ENCODE results near the gene LRRC58. TPM values are rescaled to one million over a fixed set of nuclear protein-coding genes. Genes with fewer than 3 reads are reported as not detected.

Gene LRRC58
- total and polyA plus RNA-seq, 2 donors (not counting 3 experiments of a cell fraction or from before 2014, with no cell fraction given): 3.7 to 11.9 TPM

DNA sequence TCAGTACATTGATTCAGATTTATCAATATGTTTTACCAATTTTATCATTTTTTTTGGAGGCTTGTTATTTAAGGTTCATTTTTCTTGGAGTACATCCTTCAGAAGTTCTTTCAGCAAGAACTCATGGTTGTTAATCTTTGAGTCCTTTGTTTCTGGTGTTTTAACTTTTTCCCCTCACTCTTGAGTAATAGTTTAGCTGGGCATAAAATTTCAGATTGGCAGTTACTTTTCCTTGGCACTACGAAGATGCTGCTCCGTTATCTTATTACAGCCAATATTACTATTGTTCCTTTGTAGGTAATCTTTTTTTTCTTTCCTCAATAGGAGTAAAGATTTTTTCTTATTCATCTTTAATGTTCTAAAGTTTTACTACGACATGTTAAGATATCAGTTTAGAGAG, 9.8 kb downstream of the LRRC58 start:
- H3K9me1 ChIP-seq (replicated peaks; ENCODE audit: control insufficient read depth, extremely low read depth, insufficient read depth, low read length): no peaks in the 10 kb centered on the region
- dilution Hi-C loops (cut with MboI; ENCODE audit: extremely low pct_ligation_motif_present, low sequenced_read_pairs): no loop called here
- no TSS peak for BruUV-seq (replicated peaks)
- DNase-seq (ENCODE audit: low read depth, low spot score) (no peak), FAIRE-seq (no peak)
- H3K79me2 ChIP-seq (ENCODE audit: control insufficient read depth, insufficient read depth, low read length): peaks cover 43% of the 10 kb centered on the region
- CTCF ChIA-PET: interaction anchor here (0.8 kb wide), 1 partner anchor 16 kb away, joined by 3 read pairs; no protein-coding TSS in a partner anchor
- H3K36me3 ChIP-seq (ENCODE audit: control insufficient read depth in 2 of 2, extremely low read depth in 1 of 2, insufficient read depth in 2 of 2, low read length in 2 of 2): no peaks in the 10 kb centered on the region
- H4K20me1 ChIP-seq (replicated peaks; ENCODE audit: control insufficient read depth, extremely low read depth, insufficient read depth, low read length): no peaks in the 10 kb centered on the region
- POLR2A ChIA-PET: no interaction called here
- H3K4me2 ChIP-seq (ENCODE audit: insufficient read depth, low read length): no peak overlapping the region
- no peaks in the 10 kb centered on the region for H3K4me1 ChIP-seq (ENCODE audit: control insufficient read depth, extremely low read depth, insufficient read depth, low read length)
- H3K27ac ChIP-seq (ENCODE audit: insufficient read depth, low read depth, low read length): no peak overlapping the region
- TF ChIP-seq, protein P1, sequence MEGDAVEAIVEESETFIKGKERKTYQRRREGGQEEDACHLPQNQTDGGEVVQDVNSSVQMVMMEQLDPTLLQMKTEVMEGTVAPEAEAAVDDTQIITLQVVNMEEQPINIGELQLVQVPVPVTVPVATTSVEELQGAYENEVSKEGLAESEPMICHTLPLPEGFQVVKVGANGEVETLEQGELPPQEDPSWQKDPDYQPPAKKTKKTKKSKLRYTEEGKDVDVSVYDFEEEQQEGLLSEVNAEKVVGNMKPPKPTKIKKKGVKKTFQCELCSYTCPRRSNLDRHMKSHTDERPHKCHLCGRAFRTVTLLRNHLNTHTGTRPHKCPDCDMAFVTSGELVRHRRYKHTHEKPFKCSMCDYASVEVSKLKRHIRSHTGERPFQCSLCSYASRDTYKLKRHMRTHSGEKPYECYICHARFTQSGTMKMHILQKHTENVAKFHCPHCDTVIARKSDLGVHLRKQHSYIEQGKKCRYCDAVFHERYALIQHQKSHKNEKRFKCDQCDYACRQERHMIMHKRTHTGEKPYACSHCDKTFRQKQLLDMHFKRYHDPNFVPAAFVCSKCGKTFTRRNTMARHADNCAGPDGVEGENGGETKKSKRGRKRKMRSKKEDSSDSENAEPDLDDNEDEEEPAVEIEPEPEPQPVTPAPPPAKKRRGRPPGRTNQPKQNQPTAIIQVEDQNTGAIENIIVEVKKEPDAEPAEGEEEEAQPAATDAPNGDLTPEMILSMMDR (IDR thresholded peaks at IDR 0.05; ENCODE audit: extremely low read depth in 1 of 2, insufficient read depth in 1 of 2, low read depth in 1 of 2, low read length in 2 of 2): no peak
- TF ChIP-seq EZH2 (IDR thresholded peaks at IDR 0.05; ENCODE audit: borderline replicate concordance, low read depth, low read length, severe bottlenecking): no peak
- no peak for TF ChIP-seq JUN (IDR thresholded peaks at IDR 0.05; ENCODE audit: borderline replicate concordance, insufficient read depth, insufficient read length, low read depth)
- no peak for TF ChIP-seq POLR2AphosphoS5 (IDR thresholded peaks at IDR 0.05; ENCODE audit: insufficient read depth, low read depth, low read length)
- no peak for TF ChIP-seq POLR2A (IDR thresholded peaks at IDR 0.05; ENCODE audit: low read depth, low read length)
- no peak for TF ChIP-seq MYC (IDR thresholded peaks at IDR 0.05; ENCODE audit: low read depth, low read length)
- TF ChIP-seq, protein P2, sequence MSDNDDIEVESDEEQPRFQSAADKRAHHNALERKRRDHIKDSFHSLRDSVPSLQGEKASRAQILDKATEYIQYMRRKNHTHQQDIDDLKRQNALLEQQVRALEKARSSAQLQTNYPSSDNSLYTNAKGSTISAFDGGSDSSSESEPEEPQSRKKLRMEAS (IDR thresholded peaks at IDR 0.05; ENCODE audit: insufficient read depth, insufficient read length): no peak
- no peak for TF ChIP-seq GATA2 (IDR thresholded peaks at IDR 0.05; ENCODE audit: insufficient read depth, insufficient read length, low read depth, low read length)
- no peak for TF ChIP-seq FOS (IDR thresholded peaks at IDR 0.05; ENCODE audit: borderline replicate concordance, insufficient read depth, low read length)
- no peak overlapping the region for H2AFZ ChIP-seq (ENCODE audit: low read depth, low read length)
- H3K27me3 ChIP-seq (ENCODE audit: control insufficient read depth in 2 of 2, insufficient read depth in 2 of 2, low read length in 2 of 2): no peaks in the 10 kb centered on the region
- no peaks in the 10 kb centered on the region for H3K9me3 ChIP-seq (replicated peaks; ENCODE audit: control insufficient read depth, insufficient read depth, low read length)
- intact Hi-C loops (cut with micrococcal nuclease): no loop called here
- H3K4me3 ChIP-seq (replicated peaks in 1 of 3; ENCODE audit: insufficient read depth in 1 of 3, low read depth in 1 of 3, low read length in 3 of 3): no peak overlapping the region
- H3K9ac ChIP-seq (replicated peaks; ENCODE audit: extremely low read depth, insufficient read depth, low read length): no peak overlapping the region
